Naive B cell (primary cell): ENCODE data around the gene SASH3. TPM values are rescaled to one million over a fixed set of nuclear protein-coding genes. Genes with fewer than 3 reads are reported as not detected.

ENCODE experiments used
- ATAC-seq, 2 donors: fragments of 150-1000 bp; cut with Tn5 transposase; 2 replicates each; pipeline ENCODE4 v1.10.0; 2021; ENCODE audit warnings: low read depth in 2 of 2, mild to moderate bottlenecking in 2 of 2, moderate library complexity in 2 of 2
- DNase-seq: peaks from one replicate; pipeline ENCODE4 v3.0.0; 2022
- H3K27ac Mint-ChIP-seq, 6 donors: one replicate each; pipeline ENCODE4 v1.8.0; 2020 to 2022; ENCODE audit warnings: mild to moderate bottlenecking in 6 of 6, mixed read lengths in 6 of 6, moderate library complexity in 5 of 6, inconsistent platforms in 2 of 6
- H3K27me3 Mint-ChIP-seq, 3 donors: one replicate each; pipeline ENCODE4 v1.8.0; 2021 to 2022; ENCODE audit warnings: mixed read lengths in 3 of 3, mild to moderate bottlenecking in 1 of 3
- H3K36me3 Mint-ChIP-seq, 2 donors: one replicate each; pipeline ENCODE4 v1.8.0; 2020 to 2022; ENCODE audit warnings: mixed read lengths in 2 of 2, inconsistent platforms in 1 of 2, mild to moderate bottlenecking in 1 of 2
- H3K4me1 Mint-ChIP-seq, 3 donors: one replicate each; pipeline ENCODE4 v1.8.0; 2020 to 2022; ENCODE audit warnings: mixed read lengths in 3 of 3, inconsistent platforms in 1 of 3, mild to moderate bottlenecking in 1 of 3, moderate library complexity in 1 of 3
- H3K4me3 Mint-ChIP-seq, 8 donors: one replicate each; pipeline ENCODE4 v1.8.0; 2020 to 2022; ENCODE audit warnings: mild to moderate bottlenecking in 8 of 8, mixed read lengths in 8 of 8, moderate library complexity in 8 of 8, inconsistent platforms in 2 of 8
- H3K9me3 Mint-ChIP-seq, 7 donors: one replicate each; pipeline ENCODE4 v1.8.0; 2020 to 2022; ENCODE audit warnings: mixed read lengths in 7 of 7, mild to moderate bottlenecking in 5 of 7, inconsistent platforms in 2 of 7, moderate library complexity in 1 of 7
- polyA plus RNA-seq, 6 donors: library from polyadenylated mRNA; unstranded; fragments of 300-500 nt; fragmentation: Illumina TruSeq; gene quantifications; one replicate each; pipeline ENCODE4 v1.2.3, GENCODE V29; 2021; ENCODE audit warnings: low read depth in 6 of 6

SASH3 gene
- polyA plus RNA-seq, 6 donors from 2014 or later, result 89.4 to 191 (median 128) TPM

- H3K27me3 Mint-ChIP-seq, result no peaks in the 10 kb centered on the region
- H3K9me3 Mint-ChIP-seq, result peaks cover 0 to 2% (median 0%) of the 10 kb centered on the region in 7 donors
- no peak overlapping the region for H3K27ac Mint-ChIP-seq
- ATAC-seq (no peak), DNase-seq (no peak)
- peaks cover 0 to 7% of the 10 kb centered on the region in 2 donors for H3K36me3 Mint-ChIP-seq
- H3K4me1 Mint-ChIP-seq, result peaks cover 2 to 6% (median 4%) of the 10 kb centered on the region in 3 donors
- H3K4me3 Mint-ChIP-seq, result no peak overlapping the region
Observed at GRCh38 chrX:129813662-129814368, 34.1 kb downstream of the SASH3 start.

GRCh38 chrX:129818123-129818522 is 38.4 kb downstream of the SASH3 start:
- no peak for DNase-seq
- ATAC-seq, result no peak
- H3K4me1 Mint-ChIP-seq, result no peaks in the 10 kb centered on the region
- H3K36me3 Mint-ChIP-seq, result peaks cover 0 to 7% of the 10 kb centered on the region in 2 donors
- peak overlapping the region in 1 of 8 donors; percentile 35 for H3K4me3 Mint-ChIP-seq
- H3K9me3 Mint-ChIP-seq, result peaks cover 0 to 2% (median 0%) of the 10 kb centered on the region in 7 donors
- H3K27me3 Mint-ChIP-seq, result no peaks in the 10 kb centered on the region
- H3K27ac Mint-ChIP-seq, result no peak overlapping the region

- Mint-ChIP-seq H3K4me3 (no peak overlapping the region), H3K9me3 (no peaks in the 10 kb centered on the region), H3K4me1 (peaks cover 0 to 17% (median 6%) of the 10 kb centered on the region in 3 donors), H3K27ac (peak overlapping the region in 1 of 6 donors; percentile 65), H3K36me3 (no peaks in the 10 kb centered on the region), H3K27me3 (no peaks in the 10 kb centered on the region)
- peak; percentile 46 for DNase-seq
- ATAC-seq, result peak; percentile 81 to 88
Observed at GRCh38 chrX:129823115-129823514, 43.4 kb downstream of the SASH3 start.

GRCh38 chrX:129823522-129823921 is 43.8 kb downstream of the SASH3 start:
- no peak for DNase-seq
- peak overlapping the region in 1 of 6 donors; percentile 91 for H3K27ac Mint-ChIP-seq
- no peaks in the 10 kb centered on the region for H3K9me3 Mint-ChIP-seq
- peaks cover 0 to 17% (median 6%) of the 10 kb centered on the region in 3 donors for H3K4me1 Mint-ChIP-seq
- no peak overlapping the region for H3K4me3 Mint-ChIP-seq
- no peaks in the 10 kb centered on the region for H3K27me3 Mint-ChIP-seq
- H3K36me3 Mint-ChIP-seq, result no peaks in the 10 kb centered on the region
- ATAC-seq, result no peak

- no peaks in the 10 kb centered on the region for H3K9me3 Mint-ChIP-seq
- no peaks in the 10 kb centered on the region for H3K27me3 Mint-ChIP-seq
- peaks cover 0 to 17% (median 6%) of the 10 kb centered on the region in 3 donors for H3K4me1 Mint-ChIP-seq
- no peak for ATAC-seq
- no peak overlapping the region for H3K27ac Mint-ChIP-seq
- H3K4me3 Mint-ChIP-seq, result no peak overlapping the region
- DNase-seq, result no peak
- no peaks in the 10 kb centered on the region for H3K36me3 Mint-ChIP-seq
Observed at GRCh38 chrX:129824620-129825019, 44.9 kb downstream of the SASH3 start.

- H3K9me3 Mint-ChIP-seq, result no peaks in the 10 kb centered on the region
- no peak overlapping the region for H3K4me3 Mint-ChIP-seq
- H3K4me1 Mint-ChIP-seq, result peaks cover 0 to 17% (median 6%) of the 10 kb centered on the region in 3 donors
- H3K36me3 Mint-ChIP-seq, result no peaks in the 10 kb centered on the region
- ATAC-seq, result peak in 1 of 2 donors; percentile 27
- DNase-seq, result no peak
- no peaks in the 10 kb centered on the region for H3K27me3 Mint-ChIP-seq
- peak overlapping the region in 2 of 6 donors; percentile 45 to 76 for H3K27ac Mint-ChIP-seq
Observed at GRCh38 chrX:129825746-129826505, 46.2 kb downstream of the SASH3 start.

- H3K4me1 Mint-ChIP-seq, result peaks cover 0 to 12% (median 6%) of the 10 kb centered on the region in 3 donors
- H3K27ac Mint-ChIP-seq, result no peak overlapping the region
- no peaks in the 10 kb centered on the region for H3K36me3 Mint-ChIP-seq
- no peaks in the 10 kb centered on the region for H3K9me3 Mint-ChIP-seq
- no peaks in the 10 kb centered on the region for H3K27me3 Mint-ChIP-seq
- no peak overlapping the region for H3K4me3 Mint-ChIP-seq
- DNase-seq, result no peak
- ATAC-seq, result no peak
Observed at GRCh38 chrX:129830494-129830893, 50.7 kb downstream of the SASH3 start.

GRCh38 chrX:129831091-129831885 is 51.5 kb downstream of the SASH3 start:
- H3K27me3 Mint-ChIP-seq, result no peaks in the 10 kb centered on the region
- ATAC-seq, result no peak
- no peak overlapping the region for H3K4me3 Mint-ChIP-seq
- H3K9me3 Mint-ChIP-seq, result no peaks in the 10 kb centered on the region
- peak overlapping the region in 2 of 6 donors; percentile 9 to 59 for H3K27ac Mint-ChIP-seq
- peaks cover 0 to 4% (median 2%) of the 10 kb centered on the region in 3 donors for H3K4me1 Mint-ChIP-seq
- no peaks in the 10 kb centered on the region for H3K36me3 Mint-ChIP-seq
- no peak for DNase-seq

GRCh38 chrX:129833153-129833990 is 53.6 kb downstream of the SASH3 start:
- no peak for ATAC-seq
- no peak for DNase-seq
- peak overlapping the region in 2 of 6 donors; percentile 11 to 41 for H3K27ac Mint-ChIP-seq
- H3K9me3 Mint-ChIP-seq, result no peaks in the 10 kb centered on the region
- H3K36me3 Mint-ChIP-seq, result no peaks in the 10 kb centered on the region
- H3K4me1 Mint-ChIP-seq, result no peaks in the 10 kb centered on the region
- no peaks in the 10 kb centered on the region for H3K27me3 Mint-ChIP-seq
- H3K4me3 Mint-ChIP-seq, result no peak overlapping the region

- no peak for DNase-seq
- no peak overlapping the region for H3K4me3 Mint-ChIP-seq
- H3K27ac Mint-ChIP-seq, result peak overlapping the region in 1 of 6 donors; percentile 54
- no peaks in the 10 kb centered on the region for H3K27me3 Mint-ChIP-seq
- no peaks in the 10 kb centered on the region for H3K36me3 Mint-ChIP-seq
- H3K4me1 Mint-ChIP-seq, result peaks cover 1 to 10% (median 5%) of the 10 kb centered on the region in 3 donors
- ATAC-seq, result no peak
- no peaks in the 10 kb centered on the region for H3K9me3 Mint-ChIP-seq
Observed at GRCh38 chrX:129836827-129837226, 57.1 kb downstream of the SASH3 start.

GRCh38 chrX:129840344-129840743 is 60.6 kb downstream of the SASH3 start:
- peaks cover 0 to 4% (median 0%) of the 10 kb centered on the region in 3 donors for H3K27me3 Mint-ChIP-seq
- no peak for ATAC-seq
- H3K27ac Mint-ChIP-seq, result peak overlapping the region in 1 of 6 donors; percentile 71
- no peaks in the 10 kb centered on the region for H3K36me3 Mint-ChIP-seq
- H3K4me1 Mint-ChIP-seq, result peaks cover 11 to 17% (median 12%) of the 10 kb centered on the region in 3 donors
- no peak for DNase-seq
- H3K4me3 Mint-ChIP-seq, result no peak overlapping the region
- H3K9me3 Mint-ChIP-seq, result peaks cover 0 to 2% (median 0%) of the 10 kb centered on the region in 7 donors

- no peak for ATAC-seq
- Mint-ChIP-seq H3K27me3 (peaks cover 0 to 6% (median 4%) of the 10 kb centered on the region in 3 donors), H3K36me3 (no peaks in the 10 kb centered on the region), H3K4me3 (peak overlapping the region; percentile 79 to 96 (median 88)), H3K27ac (peak overlapping the region in 5 of 6 donors; percentile 44 to 92 (median 61)), H3K4me1 (peaks cover 11 to 17% (median 12%) of the 10 kb centered on the region in 3 donors), H3K9me3 (peaks cover 0 to 2% (median 0%) of the 10 kb centered on the region in 7 donors)
- DNase-seq, result no peak
Observed at GRCh38 chrX:129842510-129843208, 62.9 kb downstream of the SASH3 start.
